HepG2 (cell line): ENCODE measurements around the gene EFNA2. TPM values are rescaled to one million over a fixed set of nuclear protein-coding genes. Genes with fewer than 3 reads are reported as not detected.

Experiments
- BRF2 ChIP-seq: sonication (generic); formaldehyde crosslinking; IDR thresholded peaks from 2 replicates; pipeline ENCODE4 v1.8.1; 2022; ENCODE audit warnings: mild to moderate bottlenecking, missing genetic modification reagents
- DNMT3B ChIP-seq: conservative IDR thresholded peaks from 2 replicates; pipeline ENCODE4 v1.6.1; 2016; ENCODE audit warnings: missing biosample characterization, control low read depth
- HNF1A ChIP-seq, 2 experiments: sonication (generic) in 1 of 2; formaldehyde crosslinking in 1 of 2; IDR thresholded peaks; 2 replicates each; pipeline versions ENCODE4 v1.4.0 to v1.6.1; 2016 to 2020; ENCODE audit warnings: borderline replicate concordance in 1 of 2, low read depth in 1 of 2, mild to moderate bottlenecking in 1 of 2, missing genetic modification reagents in 1 of 2
- KLF6 ChIP-seq: IDR thresholded peaks from 2 replicates; pipeline ENCODE4 v1.8.0; 2016; ENCODE audit warnings: missing biosample characterization, missing genetic modification reagents
- NFE2L1 ChIP-seq: sonication (generic); formaldehyde crosslinking; IDR thresholded peaks from 2 replicates; pipeline ENCODE4 v1.4.0; 2020; ENCODE audit warnings: missing genetic modification reagents, mild to moderate bottlenecking, borderline replicate concordance
- TOE1 ChIP-seq: sonication (generic); formaldehyde crosslinking; IDR thresholded peaks from 2 replicates; pipeline ENCODE4 v1.4.0; 2020; ENCODE audit warnings: mild to moderate bottlenecking, missing genetic modification reagents
- ZBTB42 ChIP-seq: sonication (generic); formaldehyde crosslinking; IDR thresholded peaks from 2 replicates; pipeline ENCODE4 v1.5.0; 2020; ENCODE audit warnings: mild to moderate bottlenecking, missing genetic modification reagents
- ZHX2 ChIP-seq, 2 experiments: sonication (generic) in 1 of 2; formaldehyde crosslinking in 1 of 2; IDR thresholded peaks; 2 replicates each; pipeline versions ENCODE4 v1.6.1 to v1.9.0; 2014 to 2022; ENCODE audit warnings: antibody characterized with exemption in 1 of 2, borderline replicate concordance in 1 of 2, inconsistent platforms in 1 of 2, low read depth in 1 of 2, missing genetic modification reagents in 1 of 2
- ZMYM4 ChIP-seq: sonication (generic); formaldehyde crosslinking; IDR thresholded peaks from 2 replicates; pipeline ENCODE4 v1.8.1; 2023; ENCODE audit warnings: mild to moderate bottlenecking, missing genetic modification reagents
- ZNF234 ChIP-seq: sonication (generic); formaldehyde crosslinking; conservative IDR thresholded peaks from 2 replicates; pipeline ENCODE4 v1.5.1; 2020; ENCODE audit warnings: mild to moderate bottlenecking, missing genetic modification reagents
- ZNF292 ChIP-seq: sonication (generic); formaldehyde crosslinking; IDR thresholded peaks from 2 replicates; pipeline ENCODE4 v1.8.1; 2022; ENCODE audit warnings: mild to moderate bottlenecking, low read depth, missing genetic modification reagents, borderline replicate concordance
- ZNF350 ChIP-seq: sonication (generic); formaldehyde crosslinking; IDR thresholded peaks from 2 replicates; pipeline ENCODE4 v1.4.0; 2020; ENCODE audit warnings: mild to moderate bottlenecking, low read depth, missing genetic modification reagents, borderline replicate concordance
- ZNF451 ChIP-seq: sonication (generic); formaldehyde crosslinking; IDR thresholded peaks from 2 replicates; pipeline ENCODE4 v1.5.0; 2020; ENCODE audit warnings: mild to moderate bottlenecking, missing genetic modification reagents
- ZNF580 ChIP-seq: IDR thresholded peaks from 2 replicates; pipeline ENCODE4 v1.6.1; 2016; ENCODE audit warnings: low read depth, borderline replicate concordance
- ZNF749 ChIP-seq: sonication (generic); formaldehyde crosslinking; IDR thresholded peaks from 2 replicates; pipeline ENCODE4 v1.8.0; 2022; ENCODE audit warnings: mild to moderate bottlenecking, missing genetic modification reagents, moderate library complexity, borderline replicate concordance
- ZSCAN29 ChIP-seq: sonication (generic); formaldehyde crosslinking; conservative IDR thresholded peaks from 2 replicates; pipeline ENCODE4 v1.4.0; 2020; ENCODE audit warnings: mild to moderate bottlenecking, missing genetic modification reagents
- polyA plus RNA-seq, 8 experiments: library from polyadenylated mRNA; depleted of rRNA in 3 of 8; stranded (reverse) in 7 of 8; unstranded in 1 of 8; fragments of >200 nt; fragmentation: Illumina TruSeq in 4 of 8; extraction: Trizol in 4 of 8; gene quantifications; 2 replicates each; pipeline versions ENCODE4 v1.2.1 to v1.2.3, GENCODE V29; 2011 to 2016; ENCODE audit warnings: low read depth in 4 of 8, missing spikeins in 1 of 8, mixed read lengths in 1 of 8; ENCODE audit not compliant: insufficient read depth in 1 of 8
- total RNA-seq, 5 experiments: library from RNA; depleted of rRNA; stranded (reverse); fragments of >200 nt; fragmentation: Illumina TruSeq; extraction: Trizol; gene quantifications; 2 replicates each; pipeline ENCODE4 v1.2.3, GENCODE V29; 2016; ENCODE audit warnings: low read depth in 1 of 5

EFNA2 gene
- total and polyA plus RNA-seq, 2 of the 13 experiments (the other 11 are each of a cell fraction or from before 2014, with no cell fraction given) = 6.0 to 9.9 TPM

- no peak for TF ChIP-seq ZHX2 (IDR thresholded peaks at IDR 0.05; ENCODE audit: low read depth)
- no peak for TF ChIP-seq ZHX2 (CRISPR knock-in tag; IDR thresholded peaks at IDR 0.05; ENCODE audit: borderline replicate concordance)
- TF ChIP-seq BRF2 (CRISPR knock-in tag) = no peak; the same call in 1 of the 2 replicates
- TF ChIP-seq ZNF580 (CRISPR knock-in tag) = peak; percentile 15; the same call in 1 of the 2 replicates
- TF ChIP-seq ZNF292 (CRISPR knock-in tag) = no peak
- TF ChIP-seq HNF1A (IDR thresholded peaks at IDR 0.05; ENCODE audit: low read depth) = no peak
- no peak for TF ChIP-seq HNF1A (CRISPR knock-in tag; IDR thresholded peaks at IDR 0.05; ENCODE audit: borderline replicate concordance)
- TF ChIP-seq DNMT3B = no peak
- no peak for TF ChIP-seq ZNF451 (CRISPR knock-in tag)
- peak; percentile 19; the same call in 1 of the 2 replicates for TF ChIP-seq ZNF350 (CRISPR knock-in tag)
- TF ChIP-seq ZMYM4 = peak; percentile 22; the same call in 1 of the 2 replicates
- 0 out of 2 replicates have a peak, but pooled peaks have one; percentile 79 for TF ChIP-seq ZBTB42 (CRISPR knock-in tag)
- TF ChIP-seq ZNF749 (CRISPR knock-in tag) = no peak
- peak; percentile 47; the same call in 1 of the 2 replicates for TF ChIP-seq ZNF234 (CRISPR knock-in tag)
- TF ChIP-seq ZSCAN29 (CRISPR knock-in tag) = no peak
- peak; percentile 71; the same call in 1 of the 2 replicates for TF ChIP-seq NFE2L1 (CRISPR knock-in tag)
- peak; percentile 80; the same call in 1 of the 2 replicates for TF ChIP-seq KLF6
- peak; percentile 54; the same call in 1 of the 2 replicates for TF ChIP-seq TOE1 (CRISPR knock-in tag)
These were observed 37.4 kb upstream of the EFNA2 start, which contains the start of gene MIDN (continued) for GRCh38 chr19:1248139-1248785.
